ENCODE results near the gene ACOX3. TPM values are rescaled to one million over a fixed set of nuclear protein-coding genes. Genes with fewer than 3 reads are reported as not detected.
A peak's percentile ranks its signal among the peaks of the same experiment; 100 is the strongest.

ACOX3 gene
- total RNA-seq, 4 donors from 2014 or later: 17.3 to 36.0 (median 24.5) TPM

- DNase-seq (ENCODE audit: low spot score in 2 of 2): no peak
- TF ChIP-seq EP300 (IDR thresholded peaks at IDR 0.05) (no peak), CTCF (IDR thresholded peaks at IDR 0.05) (no peak), POLR2A (IDR thresholded peaks at IDR 0.05) (no peak)
- H3K4me1 ChIP-seq: peaks cover 0 to 32% (median 12%) of the 10 kb centered on the region in 4 donors
Observed at GRCh38 chr4:8353158-8353669, 87.3 kb downstream of the ACOX3 start.

GRCh38 chr4:8352368-8353157, 88.0 kb downstream of the ACOX3 start:
- Histone ChIP-seq H3K36me3 (peaks cover 0 to 7% (median 0%) of the 10 kb centered on the region in 3 donors), H3K27ac (peak overlapping the region in 1 of 4 donors; percentile 46), H3K9me3 (no peaks in the 10 kb centered on the region), H3K27me3 (no peaks in the 10 kb centered on the region), H3K4me3 (no peak overlapping the region), H3K4me1 (peaks cover 0 to 32% (median 12%) of the 10 kb centered on the region in 4 donors)
- 63 to 74% methylated on average over 16 of the region's 20 CpGs for WGBS, 2 donors
- TF ChIP-seq POLR2A (IDR thresholded peaks at IDR 0.05) (no peak), CTCF (IDR thresholded peaks at IDR 0.05) (no peak), EP300 (IDR thresholded peaks at IDR 0.05) (no peak)
- DNase-seq (ENCODE audit: low spot score in 2 of 2): no peak

More at GRCh38 chr4:8353158-8353669, 87.3 kb downstream of the ACOX3 start:
- whole genome bisulfite sequencing, 2 donors: 83 to 89% methylated on average over 9 of the region's 9 CpGs
- no peak overlapping the region for H3K4me3 ChIP-seq
- H3K36me3 ChIP-seq: peaks cover 0 to 7% (median 0%) of the 10 kb centered on the region in 3 donors
- H3K27me3 ChIP-seq: no peaks in the 10 kb centered on the region
- peak overlapping the region in 1 of 4 donors; percentile 46 for H3K27ac ChIP-seq
- no peaks in the 10 kb centered on the region for H3K9me3 ChIP-seq

GRCh38 chr4:8351931-8352367, 88.6 kb downstream of the ACOX3 start:
- Histone ChIP-seq H3K27me3 (no peaks in the 10 kb centered on the region), H3K9me3 (no peaks in the 10 kb centered on the region), H3K4me1 (peaks cover 0 to 32% (median 12%) of the 10 kb centered on the region in 4 donors), H3K27ac (peak overlapping the region in 2 of 4 donors; percentile 39 to 52), H3K36me3 (peaks cover 0 to 7% (median 0%) of the 10 kb centered on the region in 3 donors), H3K4me3 (no peak overlapping the region)
- TF ChIP-seq POLR2A (IDR thresholded peaks at IDR 0.05): no peak
- TF ChIP-seq EP300 (IDR thresholded peaks at IDR 0.05): no peak
- no peak for TF ChIP-seq CTCF (IDR thresholded peaks at IDR 0.05)
- 23 to 31% methylated on average over 8 of the region's 8 CpGs for WGBS, 2 donors
- DNase-seq (ENCODE audit: low spot score in 2 of 2): peak in 1 of 2 donors; percentile 38

GRCh38 chr4:8350841-8351461, 89.6 kb downstream of the ACOX3 start:
- Histone ChIP-seq H3K9me3 (no peaks in the 10 kb centered on the region), H3K27me3 (no peaks in the 10 kb centered on the region), H3K4me3 (no peak overlapping the region), H3K4me1 (peaks cover 0 to 29% (median 12%) of the 10 kb centered on the region in 4 donors), H3K27ac (peak overlapping the region in 1 of 4 donors; percentile 39), H3K36me3 (peaks cover 0 to 7% (median 0%) of the 10 kb centered on the region in 3 donors)
- no peak for TF ChIP-seq CTCF (IDR thresholded peaks at IDR 0.05)
- no peak for TF ChIP-seq EP300 (IDR thresholded peaks at IDR 0.05)
- TF ChIP-seq POLR2A (IDR thresholded peaks at IDR 0.05): no peak
- WGBS, 2 donors: 81% methylated on average over 16 to 19 of the region's 19 CpGs
- no peak for DNase-seq (ENCODE audit: low spot score in 2 of 2)
